Pulmonary artery endothelial cell (primary cell): Measurements from ENCODE around the gene ELK1. TPM values are rescaled to one million over a fixed set of nuclear protein-coding genes. Genes with fewer than 3 reads are reported as not detected.
"Not testable (repeated sequence)": the region's sequence is repeated elsewhere in the genome, so short reads cannot be mapped to it uniquely, and the experiment has no call there.

Experiments
- DNase-seq: peaks from one replicate; pipeline ENCODE4 v3.0.0-alpha.2; 2011; ENCODE audit warnings: low read depth, low spot score
- total RNA-seq: library from RNA; depleted of rRNA; stranded (reverse); fragments of >200 nt; gene quantifications from 2 replicates; pipeline ENCODE4 v1.2.3, GENCODE V29; 2014

ELK1 gene
- total RNA-seq, 1 donor from 2014 or later, result 10.7 TPM

GRCh38 chrX:47612418-47612817 lies 37.9 kb downstream of the ELK1 start:
- DNase-seq, result no peak

GRCh38 chrX:47611926-47612325 lies 38.4 kb downstream of the ELK1 start:
- no peak for DNase-seq

GRCh38 chrX:47611489-47611888 lies 38.9 kb downstream of the ELK1 start:
- no peak for DNase-seq

GRCh38 chrX:47610511-47610910 lies 39.9 kb downstream of the ELK1 start:
- no peak for DNase-seq

- DNase-seq, result no peak
Observed at GRCh38 chrX:47608130-47608810, 42.1 kb downstream of the ELK1 start.

GRCh38 chrX:47607091-47607490 lies 43.3 kb downstream of the ELK1 start:
- no peak for DNase-seq

- no peak for DNase-seq
Observed at GRCh38 chrX:47605024-47605423, 45.3 kb downstream of the ELK1 start.

- DNase-seq, result not testable (repeated sequence)
Observed at GRCh38 chrX:47603125-47603524, 47.2 kb downstream of the ELK1 start.

GRCh38 chrX:47597222-47597621 lies 53.1 kb downstream of the ELK1 start:
- DNase-seq, result no peak

- DNase-seq, result no peak
Observed at GRCh38 chrX:47596256-47596655, 54.1 kb downstream of the ELK1 start.

- no peak for DNase-seq
Observed at GRCh38 chrX:47595716-47596251, 54.6 kb downstream of the ELK1 start.

GRCh38 chrX:47593522-47593921 lies 56.8 kb downstream of the ELK1 start:
- no peak for DNase-seq

- no peak for DNase-seq
Observed at GRCh38 chrX:47590984-47591383, 59.4 kb downstream of the ELK1 start.

GRCh38 chrX:47587906-47588735 lies 62.2 kb downstream of the ELK1 start:
- DNase-seq, result no peak

- no peak for DNase-seq
Observed at GRCh38 chrX:47587091-47587891, 63.1 kb downstream of the ELK1 start.

GRCh38 chrX:47586043-47586787 lies 64.1 kb downstream of the ELK1 start:
- no peak for DNase-seq

Other genes starting within 250 kb of the ELK1 start
- 4.2 and 7.2 TPM in 2 replicates for gene ZNF41, start 167.3 kb downstream of the ELK1 start, total RNA-seq
- gene ARAF, start 89.4 kb downstream of the ELK1 start, total RNA-seq, result 10.6 and 16.6 TPM in 2 replicates
- gene TIMP1, start 68.1 kb downstream of the ELK1 start, total RNA-seq, result 48.8 and 52.0 TPM in 2 replicates
- not detected in 2 replicates for gene SYN1, start 30.7 kb downstream of the ELK1 start, total RNA-seq
- gene CFP, start 20.6 kb downstream of the ELK1 start, total RNA-seq, result 0.13 and 0.18 TPM in 2 replicates
- 89.2 and 117 TPM in 2 replicates for gene UXT, start 8.6 kb upstream of the ELK1 start, total RNA-seq
- gene ZNF81, start 186.3 kb upstream of the ELK1 start, total RNA-seq, result 3.9 and 7.7 TPM in 2 replicates